H1 (cell line): ENCODE measurements around the gene TRIOBP.

Source experiments
- CREB1 ChIP-seq: IDR thresholded peaks from 2 replicates; pipeline ENCODE4 v1.6.1; 2012; ENCODE audit warnings: inconsistent platforms
- EZH2 ChIP-seq: fragments of 200-600 bp; sonication (generic); IDR thresholded peaks from 2 replicates; pipeline ENCODE4 v1.7.1; 2012; ENCODE audit warnings: low read depth, mild to moderate bottlenecking, moderate library complexity, low read length, inconsistent platforms; ENCODE audit not compliant: severe bottlenecking
- PHF8 ChIP-seq: fragments of 200-600 bp; sonication (generic); conservative IDR thresholded peaks from 2 replicates; pipeline ENCODE4 v1.7.1; 2012; ENCODE audit warnings: low read depth, mild to moderate bottlenecking, inconsistent platforms, low read length, moderate library complexity
- SIX5 ChIP-seq: IDR thresholded peaks from 2 replicates; pipeline ENCODE4 v1.6.1; 2011; ENCODE audit warnings: mild to moderate bottlenecking, low read depth, low read length
- YY1 ChIP-seq: IDR thresholded peaks from 2 replicates; pipeline ENCODE4 v1.6.1; 2011; ENCODE audit warnings: low read depth, mild to moderate bottlenecking, low read length
- TF ChIP-seq, protein P1 (sequence below), 3 experiments: IDR thresholded peaks; 1 replicate in 2 of 3; 2 replicates in 1 of 3; pipeline versions ENCODE4 v1.5.1 to v1.6.1; 2011; ENCODE audit warnings: low read length in 3 of 3, mild to moderate bottlenecking in 3 of 3, inconsistent platforms in 2 of 3, low read depth in 1 of 3, moderate library complexity in 1 of 3; ENCODE audit not compliant: insufficient read depth in 1 of 3; ENCODE audit errors: control extremely low read depth in 1 of 3
- TF ChIP-seq, protein P2 (sequence below): fragments of 300-600 bp; sonication (generic); IDR thresholded peaks from 2 replicates; pipeline ENCODE4 v1.7.1; 2012; ENCODE audit warnings: low read length, moderate library complexity, mild to moderate bottlenecking, inconsistent platforms; ENCODE audit not compliant: insufficient replicate concordance

DNA sequence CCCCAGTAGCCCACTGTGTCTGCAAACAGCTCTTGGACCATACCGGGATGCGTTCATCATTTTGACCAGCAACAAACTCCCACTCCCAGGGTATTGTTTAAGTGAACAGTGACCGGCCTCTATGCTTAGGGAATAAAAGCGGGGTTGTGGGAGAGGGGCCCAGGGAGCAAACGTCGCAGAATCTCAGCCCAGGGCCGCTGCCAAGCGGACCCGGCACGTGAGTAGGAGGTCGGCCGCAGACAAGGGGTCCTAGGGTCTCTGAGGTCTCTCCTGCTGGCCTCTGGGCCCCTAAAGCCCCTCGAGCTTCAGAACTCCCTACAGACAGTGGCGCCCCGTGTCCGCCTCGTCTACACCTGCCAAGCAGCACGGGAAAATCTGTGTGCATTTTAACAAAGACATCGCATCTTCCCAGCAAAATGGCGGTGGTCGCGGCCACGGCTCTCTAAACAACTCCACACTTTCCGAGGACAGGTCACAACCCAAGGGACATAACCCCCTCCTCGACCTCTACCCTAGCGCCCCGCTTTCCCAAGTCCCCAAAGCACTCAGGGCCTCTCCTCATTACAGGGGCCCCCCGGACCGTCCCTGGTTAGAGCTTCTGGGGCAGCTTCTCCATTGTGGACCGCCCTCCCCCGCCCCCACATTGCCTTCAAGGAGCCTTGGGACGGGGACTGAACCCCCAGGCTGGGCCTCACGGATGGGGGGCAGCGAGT, 106.9 kb downstream of the TRIOBP start:
- TF ChIP-seq YY1: peak; percentile 76
- TF ChIP-seq SIX5: no peak
- TF ChIP-seq PHF8: peak; percentile 31; the same call in 1 of the 2 replicates
- no peak for TF ChIP-seq CREB1
- TF ChIP-seq, protein P1, sequence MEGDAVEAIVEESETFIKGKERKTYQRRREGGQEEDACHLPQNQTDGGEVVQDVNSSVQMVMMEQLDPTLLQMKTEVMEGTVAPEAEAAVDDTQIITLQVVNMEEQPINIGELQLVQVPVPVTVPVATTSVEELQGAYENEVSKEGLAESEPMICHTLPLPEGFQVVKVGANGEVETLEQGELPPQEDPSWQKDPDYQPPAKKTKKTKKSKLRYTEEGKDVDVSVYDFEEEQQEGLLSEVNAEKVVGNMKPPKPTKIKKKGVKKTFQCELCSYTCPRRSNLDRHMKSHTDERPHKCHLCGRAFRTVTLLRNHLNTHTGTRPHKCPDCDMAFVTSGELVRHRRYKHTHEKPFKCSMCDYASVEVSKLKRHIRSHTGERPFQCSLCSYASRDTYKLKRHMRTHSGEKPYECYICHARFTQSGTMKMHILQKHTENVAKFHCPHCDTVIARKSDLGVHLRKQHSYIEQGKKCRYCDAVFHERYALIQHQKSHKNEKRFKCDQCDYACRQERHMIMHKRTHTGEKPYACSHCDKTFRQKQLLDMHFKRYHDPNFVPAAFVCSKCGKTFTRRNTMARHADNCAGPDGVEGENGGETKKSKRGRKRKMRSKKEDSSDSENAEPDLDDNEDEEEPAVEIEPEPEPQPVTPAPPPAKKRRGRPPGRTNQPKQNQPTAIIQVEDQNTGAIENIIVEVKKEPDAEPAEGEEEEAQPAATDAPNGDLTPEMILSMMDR (IDR thresholded peaks at IDR 0.05; ENCODE audit: control extremely low read depth in 1 of 3, insufficient read depth in 1 of 3, low read depth in 1 of 3, low read length in 3 of 3): no peak
- TF ChIP-seq, protein P2, sequence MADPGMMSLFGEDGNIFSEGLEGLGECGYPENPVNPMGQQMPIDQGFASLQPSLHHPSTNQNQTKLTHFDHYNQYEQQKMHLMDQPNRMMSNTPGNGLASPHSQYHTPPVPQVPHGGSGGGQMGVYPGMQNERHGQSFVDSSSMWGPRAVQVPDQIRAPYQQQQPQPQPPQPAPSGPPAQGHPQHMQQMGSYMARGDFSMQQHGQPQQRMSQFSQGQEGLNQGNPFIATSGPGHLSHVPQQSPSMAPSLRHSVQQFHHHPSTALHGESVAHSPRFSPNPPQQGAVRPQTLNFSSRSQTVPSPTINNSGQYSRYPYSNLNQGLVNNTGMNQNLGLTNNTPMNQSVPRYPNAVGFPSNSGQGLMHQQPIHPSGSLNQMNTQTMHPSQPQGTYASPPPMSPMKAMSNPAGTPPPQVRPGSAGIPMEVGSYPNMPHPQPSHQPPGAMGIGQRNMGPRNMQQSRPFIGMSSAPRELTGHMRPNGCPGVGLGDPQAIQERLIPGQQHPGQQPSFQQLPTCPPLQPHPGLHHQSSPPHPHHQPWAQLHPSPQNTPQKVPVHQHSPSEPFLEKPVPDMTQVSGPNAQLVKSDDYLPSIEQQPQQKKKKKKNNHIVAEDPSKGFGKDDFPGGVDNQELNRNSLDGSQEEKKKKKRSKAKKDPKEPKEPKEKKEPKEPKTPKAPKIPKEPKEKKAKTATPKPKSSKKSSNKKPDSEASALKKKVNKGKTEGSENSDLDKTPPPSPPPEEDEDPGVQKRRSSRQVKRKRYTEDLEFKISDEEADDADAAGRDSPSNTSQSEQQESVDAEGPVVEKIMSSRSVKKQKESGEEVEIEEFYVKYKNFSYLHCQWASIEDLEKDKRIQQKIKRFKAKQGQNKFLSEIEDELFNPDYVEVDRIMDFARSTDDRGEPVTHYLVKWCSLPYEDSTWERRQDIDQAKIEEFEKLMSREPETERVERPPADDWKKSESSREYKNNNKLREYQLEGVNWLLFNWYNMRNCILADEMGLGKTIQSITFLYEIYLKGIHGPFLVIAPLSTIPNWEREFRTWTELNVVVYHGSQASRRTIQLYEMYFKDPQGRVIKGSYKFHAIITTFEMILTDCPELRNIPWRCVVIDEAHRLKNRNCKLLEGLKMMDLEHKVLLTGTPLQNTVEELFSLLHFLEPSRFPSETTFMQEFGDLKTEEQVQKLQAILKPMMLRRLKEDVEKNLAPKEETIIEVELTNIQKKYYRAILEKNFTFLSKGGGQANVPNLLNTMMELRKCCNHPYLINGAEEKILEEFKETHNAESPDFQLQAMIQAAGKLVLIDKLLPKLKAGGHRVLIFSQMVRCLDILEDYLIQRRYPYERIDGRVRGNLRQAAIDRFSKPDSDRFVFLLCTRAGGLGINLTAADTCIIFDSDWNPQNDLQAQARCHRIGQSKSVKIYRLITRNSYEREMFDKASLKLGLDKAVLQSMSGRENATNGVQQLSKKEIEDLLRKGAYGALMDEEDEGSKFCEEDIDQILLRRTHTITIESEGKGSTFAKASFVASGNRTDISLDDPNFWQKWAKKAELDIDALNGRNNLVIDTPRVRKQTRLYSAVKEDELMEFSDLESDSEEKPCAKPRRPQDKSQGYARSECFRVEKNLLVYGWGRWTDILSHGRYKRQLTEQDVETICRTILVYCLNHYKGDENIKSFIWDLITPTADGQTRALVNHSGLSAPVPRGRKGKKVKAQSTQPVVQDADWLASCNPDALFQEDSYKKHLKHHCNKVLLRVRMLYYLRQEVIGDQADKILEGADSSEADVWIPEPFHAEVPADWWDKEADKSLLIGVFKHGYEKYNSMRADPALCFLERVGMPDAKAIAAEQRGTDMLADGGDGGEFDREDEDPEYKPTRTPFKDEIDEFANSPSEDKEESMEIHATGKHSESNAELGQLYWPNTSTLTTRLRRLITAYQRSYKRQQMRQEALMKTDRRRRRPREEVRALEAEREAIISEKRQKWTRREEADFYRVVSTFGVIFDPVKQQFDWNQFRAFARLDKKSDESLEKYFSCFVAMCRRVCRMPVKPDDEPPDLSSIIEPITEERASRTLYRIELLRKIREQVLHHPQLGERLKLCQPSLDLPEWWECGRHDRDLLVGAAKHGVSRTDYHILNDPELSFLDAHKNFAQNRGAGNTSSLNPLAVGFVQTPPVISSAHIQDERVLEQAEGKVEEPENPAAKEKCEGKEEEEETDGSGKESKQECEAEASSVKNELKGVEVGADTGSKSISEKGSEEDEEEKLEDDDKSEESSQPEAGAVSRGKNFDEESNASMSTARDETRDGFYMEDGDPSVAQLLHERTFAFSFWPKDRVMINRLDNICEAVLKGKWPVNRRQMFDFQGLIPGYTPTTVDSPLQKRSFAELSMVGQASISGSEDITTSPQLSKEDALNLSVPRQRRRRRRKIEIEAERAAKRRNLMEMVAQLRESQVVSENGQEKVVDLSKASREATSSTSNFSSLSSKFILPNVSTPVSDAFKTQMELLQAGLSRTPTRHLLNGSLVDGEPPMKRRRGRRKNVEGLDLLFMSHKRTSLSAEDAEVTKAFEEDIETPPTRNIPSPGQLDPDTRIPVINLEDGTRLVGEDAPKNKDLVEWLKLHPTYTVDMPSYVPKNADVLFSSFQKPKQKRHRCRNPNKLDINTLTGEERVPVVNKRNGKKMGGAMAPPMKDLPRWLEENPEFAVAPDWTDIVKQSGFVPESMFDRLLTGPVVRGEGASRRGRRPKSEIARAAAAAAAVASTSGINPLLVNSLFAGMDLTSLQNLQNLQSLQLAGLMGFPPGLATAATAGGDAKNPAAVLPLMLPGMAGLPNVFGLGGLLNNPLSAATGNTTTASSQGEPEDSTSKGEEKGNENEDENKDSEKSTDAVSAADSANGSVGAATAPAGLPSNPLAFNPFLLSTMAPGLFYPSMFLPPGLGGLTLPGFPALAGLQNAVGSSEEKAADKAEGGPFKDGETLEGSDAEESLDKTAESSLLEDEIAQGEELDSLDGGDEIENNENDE: no peak
- peak; percentile 39 for TF ChIP-seq EZH2
